ENCODE measurements around the gene SAT1.

DNA sequence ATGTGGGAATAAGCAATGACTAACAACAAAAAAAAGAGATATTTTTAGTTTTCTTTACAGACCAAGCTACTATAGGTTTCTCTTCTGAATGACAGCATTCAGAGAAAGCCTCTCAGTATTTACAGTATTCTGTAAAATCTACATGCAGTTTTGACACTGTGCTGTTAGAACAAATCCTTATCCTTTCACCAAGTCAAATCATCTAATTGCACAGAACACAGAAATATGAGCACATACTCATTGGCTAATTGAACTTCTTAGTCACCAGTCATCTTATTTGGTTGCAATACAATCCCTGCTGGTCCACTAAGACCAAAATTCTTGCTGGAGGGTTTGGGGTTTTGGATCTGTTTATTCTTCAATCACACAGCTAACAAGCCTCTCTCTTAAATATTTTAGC is 45.6 kb upstream of the SAT1 start:
- TF ChIP-seq, protein P1, sequence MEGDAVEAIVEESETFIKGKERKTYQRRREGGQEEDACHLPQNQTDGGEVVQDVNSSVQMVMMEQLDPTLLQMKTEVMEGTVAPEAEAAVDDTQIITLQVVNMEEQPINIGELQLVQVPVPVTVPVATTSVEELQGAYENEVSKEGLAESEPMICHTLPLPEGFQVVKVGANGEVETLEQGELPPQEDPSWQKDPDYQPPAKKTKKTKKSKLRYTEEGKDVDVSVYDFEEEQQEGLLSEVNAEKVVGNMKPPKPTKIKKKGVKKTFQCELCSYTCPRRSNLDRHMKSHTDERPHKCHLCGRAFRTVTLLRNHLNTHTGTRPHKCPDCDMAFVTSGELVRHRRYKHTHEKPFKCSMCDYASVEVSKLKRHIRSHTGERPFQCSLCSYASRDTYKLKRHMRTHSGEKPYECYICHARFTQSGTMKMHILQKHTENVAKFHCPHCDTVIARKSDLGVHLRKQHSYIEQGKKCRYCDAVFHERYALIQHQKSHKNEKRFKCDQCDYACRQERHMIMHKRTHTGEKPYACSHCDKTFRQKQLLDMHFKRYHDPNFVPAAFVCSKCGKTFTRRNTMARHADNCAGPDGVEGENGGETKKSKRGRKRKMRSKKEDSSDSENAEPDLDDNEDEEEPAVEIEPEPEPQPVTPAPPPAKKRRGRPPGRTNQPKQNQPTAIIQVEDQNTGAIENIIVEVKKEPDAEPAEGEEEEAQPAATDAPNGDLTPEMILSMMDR (conservative IDR thresholded peaks at IDR 0.05; ENCODE audit: low read depth, low read length): no peak
- no peak for TF ChIP-seq EZH2 (IDR thresholded peaks at IDR 0.05; ENCODE audit: low read length, unreplicated experiment)

All from PC-3 (cell line).